ENCODE measurements around the gene NTN1.

- no peak for TF ChIP-seq POLR2AphosphoS5 (IDR thresholded peaks at IDR 0.05; ENCODE audit: low read depth, low read length)
- no peak for TF ChIP-seq POLR2A (IDR thresholded peaks at IDR 0.05; ENCODE audit: low read depth, low read length)
Measured at GRCh38 chr17:9203771-9204425, 182.6 kb downstream of the NTN1 start.
